Epithelial cell of prostate (primary cell): Measurements from ENCODE around the gene DIDO1.
A peak's percentile ranks its signal among the peaks of the same experiment; 100 is the strongest.

Experiments used
- DNase-seq: peaks from one replicate; pipeline ENCODE4 v3.0.0-alpha.2; 2011; ENCODE audit warnings: low read depth, low spot score
- H3K27ac ChIP-seq: fragments of 450-650 bp; 2 replicates; pipeline ENCODE4 v1.5.1; 2017; ENCODE audit warnings: mild to moderate bottlenecking

DIDO1 gene

DNA sequence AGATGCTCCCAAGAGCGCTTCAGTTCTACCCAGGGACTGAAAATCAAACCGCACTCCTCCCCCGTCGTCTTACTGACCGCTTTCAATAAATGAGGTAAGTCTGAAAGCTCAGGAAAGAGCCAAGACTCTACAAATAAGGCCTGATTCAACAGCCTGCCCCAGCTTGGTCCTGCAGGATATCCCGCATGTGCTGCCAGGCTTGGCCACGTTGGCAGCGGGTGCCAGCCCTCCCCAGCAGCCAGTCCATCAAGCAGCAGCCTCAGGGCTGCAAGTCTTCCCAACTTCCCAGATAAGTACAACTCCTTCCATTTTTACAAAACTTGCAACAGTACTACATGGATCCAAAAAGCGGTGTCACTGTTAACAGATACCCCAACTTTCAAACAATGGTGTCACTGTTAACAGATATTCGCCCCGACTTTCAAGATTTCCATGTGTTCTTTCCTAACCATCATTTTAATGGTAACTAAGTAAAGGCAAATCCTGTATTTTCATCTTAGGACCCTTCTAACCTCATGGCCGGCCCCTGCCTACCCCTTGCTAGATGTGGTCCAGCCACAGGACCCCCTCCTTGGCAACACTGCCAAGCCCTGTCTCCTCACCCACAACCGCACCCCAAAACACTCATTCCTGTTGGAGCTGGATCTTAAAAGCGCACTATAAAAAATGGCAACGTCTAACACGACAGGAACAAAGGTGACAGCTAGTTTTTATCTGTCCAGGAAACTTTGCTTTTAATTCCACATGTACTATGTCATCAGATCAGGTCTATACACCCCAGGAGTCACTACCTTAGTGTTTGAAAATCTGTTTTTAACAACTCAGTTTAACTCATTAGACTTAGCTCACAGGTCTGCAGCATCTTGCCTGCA, 28.0 kb downstream of the DIDO1 start:
- no peak for DNase-seq
- H3K27ac ChIP-seq = peak overlapping the region; percentile 4

DNA sequence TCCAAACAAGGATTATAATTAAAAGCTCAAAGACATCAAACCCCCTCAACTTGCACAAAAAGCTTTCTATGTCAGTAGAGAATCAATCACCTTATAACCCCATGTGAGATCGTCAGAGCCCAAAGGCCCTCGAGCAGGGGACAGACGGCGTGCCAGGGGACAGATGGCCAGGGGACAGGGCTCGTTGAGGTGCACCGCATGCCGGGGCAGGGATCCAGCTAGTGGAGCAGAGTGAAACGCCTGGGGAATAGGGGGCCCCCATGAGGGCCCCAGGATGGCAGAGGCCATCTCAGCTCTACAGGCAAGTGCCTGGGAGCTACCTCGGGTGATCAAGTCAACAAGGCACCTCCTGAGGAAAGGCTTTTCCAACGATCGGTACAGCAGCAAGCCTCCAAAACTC, 28.6 kb downstream of the DIDO1 start:
- DNase-seq = no peak
- peak overlapping the region; percentile 1 for H3K27ac ChIP-seq

DNA sequence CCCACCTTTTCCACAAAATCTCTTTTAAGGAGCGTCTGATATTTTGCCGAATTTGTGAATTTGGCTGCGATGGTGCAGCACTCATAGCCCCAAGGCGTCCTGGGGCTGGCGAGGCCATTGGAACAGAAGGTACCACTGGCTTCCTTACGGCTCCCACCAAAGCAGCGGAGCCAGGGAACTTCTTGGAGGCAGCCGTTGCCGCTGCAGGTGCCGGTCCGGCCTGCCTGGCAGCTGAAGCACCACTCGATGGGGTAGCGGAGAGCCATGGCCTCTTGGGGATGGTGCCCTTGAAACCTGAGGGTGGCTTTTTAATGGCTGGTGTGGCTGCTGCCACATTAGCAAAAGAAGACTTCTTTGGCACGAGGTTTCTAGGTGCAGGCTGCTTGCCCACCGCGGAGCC, 29.8 kb downstream of the DIDO1 start:
- no peak overlapping the region for H3K27ac ChIP-seq
- no peak for DNase-seq

DNA sequence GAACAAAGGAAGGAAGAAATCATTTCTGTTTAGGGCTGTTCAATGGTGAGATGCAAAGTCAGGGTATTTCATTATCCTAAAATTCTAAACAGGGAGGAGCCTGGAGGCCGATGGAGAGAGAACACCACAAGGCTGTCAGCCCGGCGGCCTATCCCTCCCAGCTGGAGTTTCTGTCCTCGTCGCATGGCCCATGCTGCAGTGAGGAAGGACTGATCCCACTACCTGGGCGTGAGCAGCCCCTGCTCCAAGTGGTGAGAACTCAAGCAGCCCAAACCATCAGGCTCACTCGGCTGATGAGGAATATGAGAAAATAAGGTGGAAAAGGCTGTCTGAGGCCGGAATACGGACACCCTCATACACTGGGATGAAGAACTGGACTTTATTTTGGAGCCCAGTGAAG, 30.8 kb downstream of the DIDO1 start:
- H3K27ac ChIP-seq = no peak overlapping the region
- no peak for DNase-seq

DNA sequence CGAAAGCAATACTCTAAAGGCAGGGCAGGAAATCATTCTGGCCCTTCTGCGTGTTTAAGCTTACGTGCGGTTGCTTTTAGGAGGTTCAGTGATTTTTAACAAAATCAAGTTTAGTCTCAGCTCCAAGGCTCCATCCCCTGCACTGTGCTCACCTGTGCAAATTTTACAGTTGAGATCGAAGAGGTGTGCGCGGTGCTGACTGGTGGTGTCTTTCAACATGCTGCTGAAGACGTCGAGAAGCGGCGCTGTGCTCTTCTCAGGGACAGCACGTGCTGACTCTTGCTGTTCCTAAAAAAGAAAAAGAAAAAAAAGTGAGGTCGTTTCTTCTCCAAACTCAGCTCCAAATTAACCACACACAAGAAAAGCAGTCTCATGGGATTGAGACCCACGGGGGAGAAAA, 32.0 kb downstream of the DIDO1 start:
- no peak overlapping the region for H3K27ac ChIP-seq
- DNase-seq = no peak

DNA sequence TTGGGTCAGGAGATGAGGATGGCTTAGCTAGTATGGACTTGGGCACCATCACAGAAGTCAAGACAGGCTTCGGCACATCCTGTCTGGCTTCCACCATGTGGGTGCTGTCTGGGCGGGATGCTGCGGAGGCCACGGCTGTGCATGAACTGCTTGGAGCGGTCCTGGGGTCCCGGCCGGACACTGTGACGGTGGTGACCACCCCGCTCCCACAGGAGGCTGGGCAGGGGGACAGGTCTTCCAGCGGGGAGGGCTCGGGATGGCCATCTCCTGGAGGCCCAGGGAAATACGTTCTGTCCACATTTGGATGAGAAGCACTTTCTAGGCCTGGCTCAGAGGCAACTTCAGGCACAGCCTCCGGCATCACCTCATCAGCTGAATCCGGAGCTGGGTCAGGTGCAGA, 32.6 kb downstream of the DIDO1 start:
- H3K27ac ChIP-seq = no peak overlapping the region
- DNase-seq = no peak

DNA sequence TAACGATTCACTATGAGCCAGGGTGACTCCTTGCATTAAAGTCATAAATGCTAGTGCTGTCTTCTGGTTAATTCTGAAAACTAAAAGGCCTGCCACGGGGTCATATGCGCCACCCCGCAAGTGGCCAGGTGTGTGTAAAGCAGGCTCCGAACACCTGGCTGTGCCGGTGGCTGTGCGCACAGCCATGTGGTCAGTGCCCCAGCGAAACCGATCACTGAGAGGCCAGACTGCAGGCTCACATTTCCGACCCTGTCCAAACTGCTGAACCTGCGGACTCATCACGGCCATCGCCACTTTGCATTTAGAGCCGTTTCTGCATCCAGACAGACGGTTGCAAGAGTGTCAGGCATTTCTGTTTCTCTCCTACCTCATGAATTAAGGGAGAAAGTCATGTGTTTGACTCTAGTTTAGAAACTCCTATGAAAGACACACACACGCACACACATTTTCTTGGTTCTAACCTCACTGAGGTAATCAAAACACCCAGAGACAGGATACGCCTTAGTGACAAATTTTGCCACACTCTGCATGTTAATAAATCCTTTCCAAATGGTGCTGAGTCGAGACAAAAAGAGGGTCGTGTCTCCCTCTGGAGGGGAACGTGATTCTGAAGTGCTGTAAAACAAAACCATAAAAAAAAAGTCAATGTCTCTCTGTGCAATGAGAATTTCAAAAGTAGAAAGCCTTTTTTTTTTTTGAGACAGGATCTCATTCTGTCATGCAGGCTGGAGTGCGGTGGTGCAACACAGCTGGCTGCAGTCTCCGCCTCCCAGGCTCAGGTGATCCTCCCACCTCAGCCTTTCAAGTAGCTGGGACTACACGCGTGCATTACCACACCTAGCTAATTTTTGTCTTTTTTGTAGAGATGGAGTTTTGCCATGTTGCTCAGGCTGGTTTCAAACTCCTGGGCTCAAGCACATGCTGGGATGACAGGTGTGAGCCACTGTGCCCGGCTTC, 33.7 kb downstream of the DIDO1 start:
- no peak overlapping the region for H3K27ac ChIP-seq
- no peak for DNase-seq

DNA sequence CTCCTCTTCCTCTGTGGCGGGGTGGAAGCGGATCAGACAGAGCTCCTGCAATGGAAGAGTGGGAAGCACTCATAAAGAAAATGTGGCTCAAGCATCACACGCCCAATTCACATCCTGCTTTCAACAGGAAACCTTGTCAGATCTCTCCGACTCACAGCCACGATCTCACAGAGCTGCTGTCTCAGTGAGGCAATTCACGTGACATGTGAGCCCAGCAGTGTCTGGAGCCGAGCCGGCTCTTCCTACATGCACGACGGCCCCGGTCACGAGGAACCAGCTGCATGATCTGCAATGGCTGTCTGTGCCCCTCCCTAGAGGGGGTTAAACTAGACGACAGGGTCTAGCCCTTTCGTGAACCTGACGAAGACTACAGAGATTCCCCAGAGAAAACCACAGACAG, 35.2 kb downstream of the DIDO1 start:
- no peak overlapping the region for H3K27ac ChIP-seq
- no peak for DNase-seq

DNA sequence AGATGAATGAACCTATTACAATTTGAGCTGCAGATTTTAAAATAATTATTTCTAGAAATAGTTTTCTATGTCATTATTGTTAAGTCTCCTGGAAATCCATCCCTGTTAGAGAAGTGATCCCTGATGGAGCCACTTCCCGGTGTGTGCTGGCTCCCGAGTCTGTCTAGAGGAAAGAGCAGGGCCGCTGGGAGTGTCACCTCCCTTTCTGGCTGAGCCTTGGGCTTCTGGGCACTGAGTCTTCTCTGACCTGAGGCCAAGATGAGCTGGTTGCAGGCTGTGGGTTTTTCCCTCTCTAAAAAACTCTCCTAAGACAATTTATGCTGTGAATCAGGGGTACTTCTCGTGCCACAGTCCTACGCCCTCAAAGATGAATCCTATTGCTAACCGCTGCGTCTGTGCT, 35.9 kb downstream of the DIDO1 start:
- no peak overlapping the region for H3K27ac ChIP-seq
- DNase-seq = no peak

DNA sequence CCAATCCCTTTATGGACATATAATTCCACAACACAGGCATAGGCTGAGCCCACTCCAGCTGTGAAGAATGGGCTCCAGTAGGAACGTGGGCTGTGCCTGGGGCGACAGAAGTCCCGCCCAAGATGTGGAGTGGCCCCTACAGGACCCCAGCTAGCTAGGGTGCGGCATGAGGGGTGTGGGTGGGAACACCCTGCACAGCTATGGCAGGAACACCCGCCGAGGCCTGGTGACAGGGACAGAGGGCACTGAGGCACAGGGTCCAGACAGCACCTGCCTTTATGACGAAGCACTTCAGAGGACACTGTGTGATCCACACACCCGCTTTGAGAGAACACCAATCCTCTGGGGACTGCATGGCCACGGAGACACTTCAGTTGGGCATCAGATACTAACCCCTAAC, 36.4 kb downstream of the DIDO1 start:
- DNase-seq = no peak

DNA sequence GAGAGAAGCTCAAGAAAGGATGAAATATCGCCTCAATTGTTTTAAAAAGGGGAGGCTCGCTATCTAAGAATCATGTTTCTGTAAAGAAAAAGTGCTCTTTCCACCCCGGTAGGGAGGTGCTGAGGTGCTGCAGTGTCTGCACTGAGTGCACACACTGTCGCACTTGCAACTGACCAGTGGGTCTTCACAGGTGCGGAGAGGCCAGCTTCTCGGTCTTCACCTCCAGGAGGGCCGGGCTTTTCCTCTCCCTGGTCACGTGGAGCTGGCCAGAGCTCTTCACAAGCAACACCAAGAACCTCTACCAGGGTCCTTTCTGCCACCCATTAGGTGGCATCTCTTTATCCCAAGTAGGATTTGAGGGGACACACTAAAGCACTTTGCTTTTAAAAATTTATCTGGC, 36.9 kb downstream of the DIDO1 start:
- DNase-seq = no peak
- H3K27ac ChIP-seq = no peak overlapping the region

More for the DNA sequence above, 36.4 kb downstream of the DIDO1 start:
- no peak overlapping the region for H3K27ac ChIP-seq

DNA sequence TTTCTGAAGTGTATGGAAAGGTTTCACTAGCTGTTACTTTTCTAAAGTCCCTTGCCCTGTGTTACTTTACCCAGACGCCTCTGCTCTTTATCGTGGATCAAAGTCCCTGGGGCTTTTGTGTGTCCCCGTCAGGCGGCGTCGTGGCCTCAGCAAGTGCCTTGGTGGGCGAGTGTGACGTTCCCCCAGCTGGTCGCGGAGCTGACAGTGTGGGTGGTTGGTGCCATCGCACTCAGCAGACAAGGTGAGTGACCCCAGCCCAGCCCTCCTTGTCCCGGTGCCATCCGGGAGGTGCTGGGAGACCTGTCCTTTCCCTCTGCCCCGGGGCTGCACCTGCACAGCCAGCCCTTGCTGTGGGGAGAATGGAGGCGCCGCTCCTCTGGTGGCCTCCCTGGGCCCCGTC, 37.4 kb downstream of the DIDO1 start:
- DNase-seq = no peak
- H3K27ac ChIP-seq = no peak overlapping the region

DNA sequence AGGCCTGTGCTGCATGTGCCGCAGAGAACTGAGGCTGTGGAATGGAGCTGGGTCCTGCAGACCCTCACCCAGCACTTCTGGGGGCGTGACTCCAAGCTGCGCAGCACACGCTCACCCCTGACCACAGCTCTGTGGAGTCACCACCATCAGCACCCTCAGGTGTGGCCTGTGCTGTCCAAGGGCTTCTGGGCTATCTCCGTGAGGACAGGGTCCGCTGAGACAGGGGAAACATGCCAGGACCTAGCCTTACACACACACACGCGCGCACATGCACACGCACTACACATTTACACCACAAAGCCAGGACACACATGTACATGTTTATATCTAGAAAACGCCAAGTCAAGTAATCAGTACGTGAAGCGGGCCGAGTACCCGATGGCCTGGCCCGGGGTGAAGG, 37.9 kb downstream of the DIDO1 start:
- no peak for DNase-seq
- no peak overlapping the region for H3K27ac ChIP-seq

DNA sequence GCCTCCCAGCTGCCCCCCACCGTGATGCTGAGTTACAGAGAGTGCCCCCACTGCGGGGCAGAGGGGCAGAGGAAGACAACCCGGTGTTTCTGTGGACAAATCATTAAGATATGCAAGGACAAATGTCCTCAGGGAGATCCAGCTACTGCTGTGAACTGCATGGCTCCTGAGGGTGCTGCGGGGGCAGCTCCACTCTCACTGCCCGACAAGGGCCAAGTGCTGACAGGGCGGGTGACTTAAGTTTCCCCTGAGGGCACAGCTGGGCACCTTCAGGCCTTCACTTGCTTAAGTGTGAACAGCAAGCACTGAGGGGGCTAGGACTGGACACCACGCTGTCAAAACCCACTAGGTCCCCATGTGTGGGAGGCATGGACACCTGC, 38.5 kb downstream of the DIDO1 start:
- H3K27ac ChIP-seq = peak overlapping the region; percentile 8
- no peak for DNase-seq

DNA sequence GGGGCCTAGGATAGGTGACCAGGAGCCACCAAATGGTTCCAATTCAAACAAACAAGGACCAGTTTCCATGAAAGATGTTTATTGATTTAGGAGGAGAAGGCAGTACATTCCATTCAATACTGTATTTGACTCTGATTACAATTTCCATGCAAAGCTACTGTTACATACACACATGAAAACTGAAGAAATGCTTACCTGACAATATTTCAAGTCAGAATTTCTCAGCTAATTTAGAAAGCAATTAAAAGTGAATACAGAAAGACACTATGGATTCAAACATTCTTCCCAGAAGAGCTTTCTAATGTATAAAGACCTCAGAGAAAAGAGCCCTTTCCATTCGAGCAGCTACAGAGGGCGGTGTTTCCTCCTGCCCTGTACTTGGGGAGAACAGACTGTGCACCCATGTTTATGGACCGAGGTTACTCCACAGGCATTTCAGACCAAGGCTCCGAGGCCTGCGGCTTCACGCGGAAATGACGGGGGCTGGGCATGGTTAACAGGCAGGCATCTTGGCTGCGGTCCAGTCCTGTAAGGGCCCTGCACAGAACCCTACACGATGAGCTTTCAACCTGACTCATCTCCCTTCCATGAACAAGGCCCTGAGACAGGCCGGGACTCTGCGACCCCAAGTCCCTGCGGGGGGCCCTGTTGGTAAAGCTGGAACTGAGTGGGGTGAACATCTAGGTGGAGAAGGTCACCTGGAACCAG, 39.0 kb downstream of the DIDO1 start:
- DNase-seq = peak; percentile 51
- H3K27ac ChIP-seq = peak overlapping the region; percentile 8

DNA sequence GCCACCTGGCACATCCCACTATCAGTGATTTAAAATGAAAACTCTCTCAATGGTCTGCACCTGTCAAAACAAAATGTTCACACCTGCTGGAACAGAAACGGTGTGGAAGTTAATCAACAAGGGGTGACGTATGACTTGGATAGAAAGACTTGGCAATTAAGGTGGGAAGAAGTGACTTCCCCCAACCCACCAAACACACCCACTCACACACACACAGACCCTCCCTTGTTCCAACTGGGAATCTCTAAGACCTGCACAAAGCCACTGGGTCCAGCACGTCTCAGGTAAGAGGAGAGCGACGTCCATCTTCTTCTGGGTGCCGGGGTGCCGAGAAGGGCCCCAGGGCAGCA, 39.6 kb downstream of the DIDO1 start:
- DNase-seq = no peak
- H3K27ac ChIP-seq = no peak overlapping the region

DNA sequence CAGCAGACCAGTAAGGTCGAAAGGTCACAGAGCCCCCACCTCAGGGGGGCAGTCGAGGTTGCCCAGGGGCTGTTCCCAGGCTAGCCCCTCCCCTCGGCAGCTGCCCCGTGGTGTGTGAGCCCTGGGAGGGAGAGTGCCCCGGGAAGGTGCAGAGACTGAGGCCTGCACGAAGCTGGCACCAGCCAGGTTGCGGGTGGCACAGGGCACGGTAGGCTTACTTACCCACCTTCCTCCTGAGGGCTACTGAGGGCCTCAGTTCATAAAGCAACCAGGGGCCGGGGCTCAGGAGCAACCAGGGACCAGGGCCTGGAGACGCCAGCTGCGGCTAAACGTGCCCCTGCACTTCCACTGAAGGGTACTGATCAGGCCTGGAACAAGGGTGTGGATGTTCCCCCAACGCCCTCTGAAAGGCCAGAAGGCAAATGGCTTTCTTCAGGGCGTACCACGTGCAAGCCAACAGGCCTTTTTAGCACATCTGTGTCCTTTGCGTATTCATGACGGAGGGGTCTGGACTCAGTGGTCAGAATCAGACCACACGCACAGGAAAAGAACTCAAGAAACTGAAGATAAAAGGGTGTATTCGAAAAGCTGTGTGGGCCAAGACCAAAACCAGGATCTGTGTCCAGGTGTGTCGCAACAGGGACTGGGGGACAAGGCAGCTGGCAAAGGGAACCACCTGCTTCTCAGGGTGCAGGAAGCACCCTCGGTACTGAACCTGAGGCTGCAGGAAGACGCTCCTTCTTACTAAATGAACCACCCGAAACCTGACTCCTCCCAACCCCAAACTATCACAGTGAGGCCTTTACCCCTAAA, 40.2 kb downstream of the DIDO1 start:
- DNase-seq = no peak
- no peak overlapping the region for H3K27ac ChIP-seq

DNA sequence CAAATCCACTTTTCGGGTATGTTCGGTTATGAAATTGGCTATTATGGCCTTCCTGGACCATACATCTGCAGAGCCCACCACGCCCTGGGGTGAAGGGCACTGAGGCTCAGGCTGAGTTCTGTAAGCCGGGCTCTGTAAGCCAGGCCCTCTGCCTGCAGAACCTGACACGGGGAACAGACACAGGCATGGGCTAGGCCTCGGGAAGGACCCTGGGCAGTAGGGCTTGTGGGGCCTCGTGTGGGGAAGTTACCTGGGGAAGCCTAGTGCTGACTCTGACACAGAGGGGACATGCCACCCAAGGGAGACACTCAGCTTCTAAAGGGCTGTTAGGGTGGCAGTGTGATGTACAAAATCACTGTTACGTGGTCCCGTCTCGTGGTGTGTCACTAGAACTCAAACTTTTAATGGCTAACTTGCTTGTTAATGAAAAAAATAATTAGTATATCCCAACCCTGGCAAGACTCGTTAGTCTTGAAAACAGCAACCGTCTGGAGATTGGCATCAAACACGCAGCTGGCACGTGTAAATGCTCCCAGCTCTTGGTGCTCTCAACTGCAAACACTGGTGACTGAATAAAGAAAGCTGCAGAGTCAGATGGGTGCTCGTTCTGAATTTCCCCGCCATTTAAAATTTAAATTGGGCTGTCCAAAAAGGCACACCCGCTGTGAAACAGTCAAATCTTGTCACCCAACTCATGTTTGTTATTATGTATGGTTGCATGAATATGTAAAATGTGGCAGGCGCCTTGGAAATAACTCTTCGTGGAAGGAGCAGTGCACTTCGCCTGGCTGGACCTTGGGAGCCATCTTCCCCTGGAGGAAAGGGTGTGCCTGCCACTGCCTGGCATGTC, 41.0 kb downstream of the DIDO1 start:
- no peak overlapping the region for H3K27ac ChIP-seq
- DNase-seq = no peak

DNA sequence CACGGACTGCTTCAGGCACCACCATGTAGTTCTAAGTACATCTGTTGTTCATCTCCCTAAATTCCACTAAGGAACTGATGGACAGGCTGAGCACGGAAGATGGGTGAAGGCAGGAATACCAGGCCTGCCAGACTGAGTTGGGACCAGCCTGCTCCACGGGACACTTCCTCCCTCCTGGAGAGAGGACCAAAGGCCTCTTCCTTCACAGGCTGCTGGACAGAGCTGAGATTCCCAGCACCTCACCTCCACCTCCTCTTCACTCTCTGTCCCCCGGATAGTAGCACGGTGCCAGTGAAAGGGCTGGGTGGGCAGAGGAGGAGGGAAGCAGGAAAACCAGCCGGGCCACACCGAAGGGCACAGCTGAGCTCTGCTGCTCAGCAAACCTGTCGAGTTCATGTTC, 41.7 kb downstream of the DIDO1 start:
- no peak overlapping the region for H3K27ac ChIP-seq
- DNase-seq = no peak
